WTC11 (cell line): ENCODE results near the gene CSTF1.

ENCODE experiments used
- CTCF ChIP-seq: fragments of 200-600 bp; IDR thresholded peaks from 2 replicates; pipeline ENCODE4 v1.8.0; 2022; ENCODE audit warnings: antibody characterized with exemption
- HMGA2 ChIP-seq: fragments of 250-450 bp; sonication (Bioruptor Pico); IDR thresholded peaks from 2 replicates; pipeline ENCODE4 v1.4.0; 2021; ENCODE audit warnings: mild to moderate bottlenecking, moderate library complexity
- KAT7 ChIP-seq: sonication (generic); formaldehyde crosslinking; IDR thresholded peaks from 2 replicates; pipeline ENCODE4 v1.8.1; 2023; ENCODE audit warnings: missing genetic modification reagents, mild to moderate bottlenecking, borderline replicate concordance
- NR2C2 ChIP-seq: sonication (generic); formaldehyde crosslinking; IDR thresholded peaks from 2 replicates; pipeline ENCODE4 v1.8.0; 2022; ENCODE audit warnings: mild to moderate bottlenecking, missing genetic modification reagents
- TF ChIP-seq, protein P1 (sequence below): sonication (generic); formaldehyde crosslinking; conservative IDR thresholded peaks from 2 replicates; pipeline ENCODE4 v1.8.1; 2023; ENCODE audit warnings: mild to moderate bottlenecking, low read depth, missing genetic modification reagents, moderate library complexity

DNA sequence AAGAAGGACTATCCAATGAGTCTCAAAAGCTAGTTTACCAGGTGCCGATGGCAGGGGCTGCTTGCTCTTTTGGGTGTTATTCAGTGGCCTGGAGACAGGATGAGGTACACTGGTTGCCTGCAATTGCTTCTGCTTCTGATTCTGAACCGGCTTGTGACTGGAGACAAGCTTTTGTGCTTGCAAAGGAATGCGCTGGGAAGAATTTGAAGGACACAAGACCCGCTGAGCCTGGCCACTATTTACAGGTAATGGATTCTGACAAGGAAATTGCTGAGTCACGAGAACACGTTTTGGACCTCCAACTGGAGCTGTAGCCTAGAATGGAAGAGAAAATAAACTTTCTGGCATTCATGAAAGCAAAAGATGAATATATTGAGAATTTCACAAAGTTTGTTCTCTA is 6.2 kb upstream of the CSTF1 start:
- no peak for TF ChIP-seq CTCF
- TF ChIP-seq, protein P1, sequence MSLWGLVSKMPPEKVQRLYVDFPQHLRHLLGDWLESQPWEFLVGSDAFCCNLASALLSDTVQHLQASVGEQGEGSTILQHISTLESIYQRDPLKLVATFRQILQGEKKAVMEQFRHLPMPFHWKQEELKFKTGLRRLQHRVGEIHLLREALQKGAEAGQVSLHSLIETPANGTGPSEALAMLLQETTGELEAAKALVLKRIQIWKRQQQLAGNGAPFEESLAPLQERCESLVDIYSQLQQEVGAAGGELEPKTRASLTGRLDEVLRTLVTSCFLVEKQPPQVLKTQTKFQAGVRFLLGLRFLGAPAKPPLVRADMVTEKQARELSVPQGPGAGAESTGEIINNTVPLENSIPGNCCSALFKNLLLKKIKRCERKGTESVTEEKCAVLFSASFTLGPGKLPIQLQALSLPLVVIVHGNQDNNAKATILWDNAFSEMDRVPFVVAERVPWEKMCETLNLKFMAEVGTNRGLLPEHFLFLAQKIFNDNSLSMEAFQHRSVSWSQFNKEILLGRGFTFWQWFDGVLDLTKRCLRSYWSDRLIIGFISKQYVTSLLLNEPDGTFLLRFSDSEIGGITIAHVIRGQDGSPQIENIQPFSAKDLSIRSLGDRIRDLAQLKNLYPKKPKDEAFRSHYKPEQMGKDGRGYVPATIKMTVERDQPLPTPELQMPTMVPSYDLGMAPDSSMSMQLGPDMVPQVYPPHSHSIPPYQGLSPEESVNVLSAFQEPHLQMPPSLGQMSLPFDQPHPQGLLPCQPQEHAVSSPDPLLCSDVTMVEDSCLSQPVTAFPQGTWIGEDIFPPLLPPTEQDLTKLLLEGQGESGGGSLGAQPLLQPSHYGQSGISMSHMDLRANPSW, result no peak
- no peak for TF ChIP-seq HMGA2 (CRISPR knock-in tag)
- no peak for TF ChIP-seq NR2C2 (CRISPR knock-in tag)
- TF ChIP-seq KAT7, result no peak
